Stimulated activated CD4-positive, alpha-beta T cell treated with anti-CD3 and anti-CD28 coated beads, Interleukin-12 subunit alpha, Interleukin-12 subunit beta, amount 100 ng/mL, for 48 hours (primary cell): ENCODE measurements around the gene DPEP2NB.

Experiments used
- DNase-seq, 3 donors: peaks; one replicate each; pipeline ENCODE4 v3.0.0-alpha.2; 2020; ENCODE audit warnings: low read depth in 2 of 3, low spot score in 1 of 3

Gene DPEP2NB

GRCh38 chr16:67963662-67964321, 51.9 kb downstream of the DPEP2NB start:
- no peak for DNase-seq
